Measurements from ENCODE around the gene PCK1. TPM values are rescaled to one million over a fixed set of nuclear protein-coding genes. Genes with fewer than 3 reads are reported as not detected.

PCK1 gene
- total and polyA plus RNA-seq, 2 of the 13 experiments (the other 11 are each of a cell fraction or from before 2014, with no cell fraction given): 6.5 to 12.6 TPM

- TF ChIP-seq GATAD1 (CRISPR knock-in tag; IDR thresholded peaks at IDR 0.05) (no peak), ZBTB38 (CRISPR knock-in tag; IDR thresholded peaks at IDR 0.05) (0 out of 2 replicates have a peak, but pooled peaks have one; percentile 53), HNF4A (CRISPR knock-in tag; IDR thresholded peaks at IDR 0.05) (no peak), KLF16 (CRISPR knock-in tag; IDR thresholded peaks at IDR 0.05) (peak in 1 of 2 experiments; percentile 59; a peak in 1 of 4 replicates), ADNP (CRISPR knock-in tag; IDR thresholded peaks at IDR 0.05) (no peak), ZFP41 (CRISPR knock-in tag; IDR thresholded peaks at IDR 0.05; ENCODE audit: borderline replicate concordance) (no peak), FOXP1 (IDR thresholded peaks at IDR 0.05) (no peak), FOXP1 (CRISPR knock-in tag; IDR thresholded peaks at IDR 0.05) (no peak), ZFP36L1 (CRISPR knock-in tag; IDR thresholded peaks at IDR 0.05) (peak; percentile 79; the same call in 1 of the 2 replicates), ZBTB26 (CRISPR knock-in tag; IDR thresholded peaks at IDR 0.05; ENCODE audit: borderline replicate concordance) (peak; percentile 64; the same call in 1 of the 2 replicates), ZNF124 (CRISPR knock-in tag; IDR thresholded peaks at IDR 0.05) (no peak), NFAT5 (CRISPR knock-in tag; IDR thresholded peaks at IDR 0.05) (no peak), ZNF251 (CRISPR knock-in tag; IDR thresholded peaks at IDR 0.05) (0 out of 2 replicates have a peak, but pooled peaks have one; percentile 41), ATF7 (IDR thresholded peaks at IDR 0.05) (no peak), ATF7 (CRISPR knock-in tag; IDR thresholded peaks at IDR 0.05) (0 out of 2 replicates have a peak, but pooled peaks have one; percentile 38), ZMYM4 (CRISPR knock-in tag; IDR thresholded peaks at IDR 0.05) (no peak), MLLT10 (CRISPR knock-in tag; IDR thresholded peaks at IDR 0.05) (no peak), LRRFIP1 (CRISPR knock-in tag; conservative IDR thresholded peaks at IDR 0.05) (no peak), ZNF431 (CRISPR knock-in tag; IDR thresholded peaks at IDR 0.05; ENCODE audit: borderline replicate concordance, low read depth) (peak; percentile 38; the same call in 1 of the 2 replicates), STAG1 (CRISPR knock-in tag; IDR thresholded peaks at IDR 0.05) (no peak), ZNF501 (CRISPR knock-in tag; IDR thresholded peaks at IDR 0.05) (peak; percentile 21; the same call in 1 of the 2 replicates), ZNF513 (CRISPR knock-in tag; conservative IDR thresholded peaks at IDR 0.05) (no peak), AKAP8 (CRISPR knock-in tag; IDR thresholded peaks at IDR 0.05) (no peak)
These were observed 21.0 kb upstream of the PCK1 start (continued) for GRCh38 chr20:57539889-57540288.
